SH-SY5Y (cell line): ENCODE measurements around the gene KIAA1958.

Source experiments
- GATA2 ChIP-seq: IDR thresholded peaks from 2 replicates; pipeline ENCODE4 v1.6.1; 2011; ENCODE audit warnings: mild to moderate bottlenecking, low read depth, low read length
- GATA3 ChIP-seq: IDR thresholded peaks from 2 replicates; pipeline ENCODE4 v1.6.1; 2011; ENCODE audit warnings: low read depth, mild to moderate bottlenecking, low read length, moderate library complexity

DNA sequence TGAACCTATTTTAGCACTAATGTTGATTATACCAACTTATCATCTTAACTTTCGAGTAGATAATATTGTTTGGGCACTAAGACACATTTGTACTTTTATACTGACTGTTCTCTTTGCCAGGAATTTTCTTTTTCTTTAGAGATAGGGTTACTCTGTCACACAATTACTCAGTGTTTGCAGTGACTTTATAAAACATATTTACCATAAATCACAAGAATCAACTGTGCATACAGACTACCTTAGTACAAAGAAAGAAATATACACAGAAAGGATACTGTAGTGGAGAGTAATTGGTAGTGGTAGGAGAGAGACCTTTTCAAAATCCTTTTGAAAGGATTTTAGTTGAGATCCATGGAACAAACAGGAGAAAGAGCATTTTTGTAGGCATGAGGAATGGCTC lies 40.3 kb downstream of the KIAA1958 start:
- no peak for TF ChIP-seq GATA2
- TF ChIP-seq GATA3, result no peak
